MM.1S (cell line): ENCODE data around the gene PHLDA1.
A peak's percentile ranks its signal among the peaks of the same experiment; 100 is the strongest.

Experiments used
- CTCF ChIP-seq: fragments of 300-600 bp; sonication (generic); IDR thresholded peaks from 2 replicates; pipeline ENCODE4 v1.5.1; 2016; ENCODE audit warnings: antibody characterized with exemption, low read length, mixed read lengths
- EZH2 ChIP-seq: fragments of 300-600 bp; sonication (generic); optimal IDR thresholded peaks from 2 replicates; pipeline ENCODE3; 2017; ENCODE audit warnings: low read depth, mild to moderate bottlenecking, antibody characterized with exemption, low read length, mixed read lengths

- peak; percentile 63 for TF ChIP-seq CTCF
- TF ChIP-seq EZH2, result no peak
These were observed at the start of gene PHLDA1 for GRCh38 chr12:76031414-76032042.
